Activated CD8-positive, alpha-beta T cell treated with anti-CD3 and anti-CD28 coated beads for 36 hours (primary cell): ENCODE data around the gene PNPLA1. TPM values are rescaled to one million over a fixed set of nuclear protein-coding genes. Genes with fewer than 3 reads are reported as not detected.

Experiments
- ATAC-seq: fragments of 200-7000 bp; cut with Tn5 transposase; one replicate; pipeline ENCODE4 v1.10.0; 2021; ENCODE audit warnings: mild to moderate bottlenecking, moderate library complexity
- CTCF ChIA-PET: fragments of 350-600 bp; sonication (Branson Sonifier 250); formaldehyde crosslinking; loops from one replicate; lab custom pipeline; 2021; ENCODE audit warnings: antibody characterized with exemption; lab: Charles Lee
- POLR2A ChIA-PET: fragments of 350-600 bp; sonication (Branson Sonifier 250); formaldehyde crosslinking; loops from one replicate; lab custom pipeline; 2021; ENCODE audit warnings: antibody characterized with exemption; lab: Charles Lee
- DNase-seq: peaks from one replicate; pipeline ENCODE4 v3.0.0-alpha.2; 2020
- H3K27ac Mint-ChIP-seq: one replicate; pipeline ENCODE4 v1.8.0; 2021; ENCODE audit warnings: mild to moderate bottlenecking, mixed read lengths
- H3K27me3 Mint-ChIP-seq: one replicate; pipeline ENCODE4 v1.8.0; 2021; ENCODE audit warnings: mixed read lengths
- H3K36me3 Mint-ChIP-seq: one replicate; pipeline ENCODE4 v1.8.0; 2021; ENCODE audit warnings: low read depth, mixed read lengths
- H3K4me1 Mint-ChIP-seq: one replicate; pipeline ENCODE4 v1.8.0; 2021; ENCODE audit warnings: low read depth, mixed read lengths
- H3K4me3 Mint-ChIP-seq: one replicate; pipeline ENCODE4 v1.8.0; 2021; ENCODE audit warnings: mild to moderate bottlenecking, moderate library complexity, mixed read lengths
- H3K9me3 Mint-ChIP-seq: one replicate; pipeline ENCODE4 v1.8.0; 2021; ENCODE audit warnings: mixed read lengths
- CTCF ChIP-seq: fragments of 200-600 bp; IDR thresholded peaks from one replicate; pipeline ENCODE4 v1.8.0; 2022; ENCODE audit warnings: antibody characterized with exemption, mild to moderate bottlenecking
- intact Hi-C: fragments of 100-400 bp; cut with micrococcal nuclease; formaldehyde crosslinking; loops from one replicate; pipeline ENCODE4 v1.10.0; 2022
- total RNA-seq, 2 experiments: library from RNA; stranded (reverse); gene quantifications; one replicate each; pipeline ENCODE4 v1.2.3, GENCODE V29; 2021

PNPLA1 gene
- total RNA-seq, 2 experiments from 2014 or later, result not detected

GRCh38 chr6:36267731-36268477, 2.0 kb upstream of the PNPLA1 start:
- Mint-ChIP-seq H3K36me3 (no peaks in the 10 kb centered on the region), H3K27ac (no peak overlapping the region), H3K4me3 (no peak overlapping the region), H3K9me3 (peaks cover 4% of the 10 kb centered on the region), H3K4me1 (no peaks in the 10 kb centered on the region), H3K27me3 (peaks cover 3% of the 10 kb centered on the region)
- POLR2A ChIA-PET, result no interaction called here
- no peak for TF ChIP-seq CTCF
- no peak for DNase-seq
- CTCF ChIA-PET, result interaction anchor here (1.2 kb wide), 1 partner anchor 34 kb away, joined by 3 read pairs; no protein-coding TSS in a partner anchor
- ATAC-seq, result no peak
- intact Hi-C loops, result no loop called here

- Mint-ChIP-seq H3K27me3 (peaks cover 3% of the 10 kb centered on the region), H3K27ac (no peak overlapping the region), H3K9me3 (peaks cover 4% of the 10 kb centered on the region), H3K4me1 (no peaks in the 10 kb centered on the region), H3K4me3 (no peak overlapping the region), H3K36me3 (no peaks in the 10 kb centered on the region)
- no peak for TF ChIP-seq CTCF
- DNase-seq (no peak), ATAC-seq (no peak)
- ChIA-PET POLR2A (no interaction called here), CTCF (interaction anchor here (1.2 kb wide), 1 partner anchor 33 kb away, joined by 3 read pairs; no protein-coding TSS in a partner anchor)
- intact Hi-C loops, result no loop called here
Measured at GRCh38 chr6:36268478-36269275, 1.2 kb upstream of the PNPLA1 start.

- H3K27ac Mint-ChIP-seq, result no peak overlapping the region
- ChIA-PET CTCF (interaction anchor here (1.4 kb wide), 1 partner anchor 38 kb away, joined by 3 read pairs; no protein-coding TSS in a partner anchor), POLR2A (no interaction called here)
- H3K27me3 Mint-ChIP-seq, result peaks cover 8% of the 10 kb centered on the region
- ATAC-seq, result no peak
- no peak overlapping the region for H3K4me3 Mint-ChIP-seq
- TF ChIP-seq CTCF, result no peak
- intact Hi-C loops, result no loop called here
- H3K9me3 Mint-ChIP-seq, result no peaks in the 10 kb centered on the region
- H3K36me3 Mint-ChIP-seq, result no peaks in the 10 kb centered on the region
- no peak for DNase-seq
- no peaks in the 10 kb centered on the region for H3K4me1 Mint-ChIP-seq
Measured at GRCh38 chr6:36272234-36272633, 2.4 kb downstream of the PNPLA1 start.

GRCh38 chr6:36273067-36273466, 3.2 kb downstream of the PNPLA1 start:
- ATAC-seq (no peak), DNase-seq (no peak)
- H3K4me3 Mint-ChIP-seq, result no peak overlapping the region
- CTCF ChIA-PET, result no interaction called here
- peaks cover 8% of the 10 kb centered on the region for H3K27me3 Mint-ChIP-seq
- POLR2A ChIA-PET, result no interaction called here
- no peaks in the 10 kb centered on the region for H3K4me1 Mint-ChIP-seq
- no peaks in the 10 kb centered on the region for H3K36me3 Mint-ChIP-seq
- intact Hi-C loops, result no loop called here
- no peaks in the 10 kb centered on the region for H3K9me3 Mint-ChIP-seq
- TF ChIP-seq CTCF, result no peak
- no peak overlapping the region for H3K27ac Mint-ChIP-seq
